Fibroblast of lung (primary cell): ENCODE measurements around the gene DLGAP1.

ENCODE experiments used
- CTCF ChIP-seq, 2 donors: IDR thresholded peaks in 1 of 2; conservative IDR thresholded peaks in 1 of 2; 1 replicate in 1 of 2; 2 replicates in 1 of 2; pipeline ENCODE4 v1.5.1; 2011 to 2012; ENCODE audit warnings: low read length in 2 of 2, control low read depth in 1 of 2, inconsistent platforms in 1 of 2, low read depth in 1 of 2, mild to moderate bottlenecking in 1 of 2
- EZH2 ChIP-seq: IDR thresholded peaks from 2 replicates; pipeline ENCODE4 v1.5.1; 2012; ENCODE audit warnings: low read length, control low read depth, mild to moderate bottlenecking; ENCODE audit errors: missing control alignments

DNA sequence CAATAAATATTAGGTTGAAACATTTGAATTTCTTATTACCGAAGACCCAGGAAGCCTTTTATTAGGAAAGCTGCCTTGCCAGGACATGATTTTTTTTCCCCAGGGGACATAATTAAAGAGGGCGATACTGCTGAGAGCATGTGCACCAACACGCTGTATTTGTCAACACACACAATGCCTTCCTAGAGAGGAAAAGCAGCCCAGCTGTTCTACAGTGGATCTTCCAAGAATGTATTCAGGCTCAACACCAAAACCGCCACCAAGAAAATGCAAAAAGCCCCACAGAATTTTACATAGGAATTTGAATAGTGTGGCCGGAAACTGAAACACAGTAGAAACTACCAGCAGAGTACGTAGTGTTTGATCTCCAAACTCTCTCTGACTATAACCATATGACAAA lies 320.4 kb downstream of the DLGAP1 start:
- TF ChIP-seq EZH2 (no peak), CTCF (conservative IDR thresholded peaks at IDR 0.05 in 1 of 2, IDR thresholded peaks at IDR 0.05 in 1 of 2; ENCODE audit: low read depth in 1 of 2, low read length in 2 of 2) (no peak)
